Heart right ventricle (tissue), 16 donors: ENCODE measurements around the gene VARS2. TPM values are rescaled to one million over a fixed set of nuclear protein-coding genes. Genes with fewer than 3 reads are reported as not detected.

Experiments
- ATAC-seq, 8 donors: fragments of 200-7000 bp; cut with Tn5 transposase; one replicate each; pipeline ENCODE4 v1.9.1; 2020; ENCODE audit warnings: mild to moderate bottlenecking in 8 of 8, moderate library complexity in 8 of 8, moderate number of reproducible peaks in 1 of 8
- DNase-seq, 2 donors: peaks; one replicate each; pipeline ENCODE4 v3.0.0-alpha.2; 2020
- H3K27ac ChIP-seq, 10 donors: fragments of 200-600 bp; sonication (generic) in 2 of 10; one replicate each; pipeline versions ENCODE4 v1.5.0 to v1.8.0; 2020 to 2022; ENCODE audit warnings: mild to moderate bottlenecking in 3 of 10
- H3K27me3 ChIP-seq, 7 donors: fragments of 200-600 bp; one replicate each; pipeline ENCODE4 v1.8.0; 2021 to 2022; ENCODE audit warnings: mild to moderate bottlenecking in 2 of 7
- H3K36me3 ChIP-seq, 9 donors: fragments of 200-600 bp; sonication (generic) in 1 of 9; one replicate each; pipeline versions ENCODE4 v1.5.0 to v1.8.0; 2020 to 2022; ENCODE audit warnings: mild to moderate bottlenecking in 2 of 9
- H3K4me1 ChIP-seq, 9 donors: fragments of 200-600 bp; sonication (generic) in 1 of 9; one replicate each; pipeline versions ENCODE4 v1.5.0 to v1.8.0; 2020 to 2022; ENCODE audit warnings: mild to moderate bottlenecking in 4 of 9
- H3K4me3 ChIP-seq, 10 donors: fragments of 200-600 bp; sonication (generic) in 2 of 10; one replicate each; pipeline versions ENCODE4 v1.5.0 to v1.8.0; 2020 to 2022; ENCODE audit warnings: mild to moderate bottlenecking in 7 of 10, moderate library complexity in 2 of 10
- H3K9me3 ChIP-seq, 11 donors: fragments of 200-600 bp in 10 of 11; sonication (generic) in 2 of 11; one replicate each; pipeline versions ENCODE4 v1.5.0 to v1.8.0; 2013 to 2022; ENCODE audit warnings: mild to moderate bottlenecking in 2 of 11, control low read depth in 1 of 11, moderate library complexity in 1 of 11
- WGBS, 2 donors: extraction: QIAGEN DNeasy Blood & Tissue Kit; methylation state at CpG; one replicate each; pipeline ENCODE4 v1.1.7; 2013; ENCODE audit warnings: inconsistent platforms in 1 of 2; 5-methylcytosine and 5-hydroxymethylcytosine counted together
- intact Hi-C, 10 donors: fragments of 100-400 bp; cut with DNase I; formaldehyde crosslinking; loops; one replicate each; pipeline versions ENCODE4 v1.11.1 to v1.14.2; 2022
- polyA plus RNA-seq, 2 donors: library from polyadenylated mRNA; stranded (reverse); fragments of 200-250 nt; gene quantifications; one replicate each; pipeline ENCODE4 v1.2.3, GENCODE V29; 2013
- total RNA-seq, 10 donors: library from RNA; stranded (reverse); fragmentation: NEBNext Ultra II Directional in 3 of 10; extraction: Animal tissue kit (Norgen Biotek cat#: 25700) in 3 of 10; gene quantifications; one replicate each; pipeline versions ENCODE4 v1.2.1 to v1.2.4, GENCODE V29; 2021 to 2023
- TF ChIP-seq, protein P1 (sequence below), 9 donors: fragments of 200-600 bp; sonication (generic) in 2 of 9; IDR thresholded peaks; one replicate each; pipeline versions ENCODE4 v1.5.0 to v1.8.0; 2021 to 2022; ENCODE audit warnings: antibody characterized with exemption in 9 of 9, mild to moderate bottlenecking in 5 of 9, moderate library complexity in 1 of 9
- donor health status: Arrhythmogenic right ventricular cardiomyopathy.
- donor health status: ischemic (EF 13 %, LVEDD 7.1; RV severe dilation, severe dysfunction).
- donor health status: healthy with polysubstance abuse.
- donor health status: DM: no; HTN: yes; CAD: no.
- donor health status: DM: no; HTN: no; CAD: no.
- donor health status: ischemic (EF 25% LVEDD 6.9; RV normal size, moderate dysfunction).
- donor health status: ischemic (EF 25% LVEDD 5.7; RV mildly dilated, moderate dysfunction).
- donor health status: healthy.
- donor health status: DM: yes; HTN: yes; CAD: no.
- donor health status: Ischemic cardiomyopathy.
- donor health status: ischemic (EF 35%, LVEDD 5.7; RV mildly dilated, moderate dysfunction).
- donor health status: nonischemic (EF 11% LVEDD 7.7; RV severe dilation, severe dysfunction).
- donor health status: DM: yes; HTN: yes; CAD: no.
- donor health status: PGD.
- donor health status: ischemic (EF 29% LVEDD 5.4; RV normal size, mild dysfunction).
- donor health status: nonischemic (EF 23%, LVEDD 6.1; RV moderate dilation, normal function).

VARS2 gene
- total and polyA plus RNA-seq, 12 donors: 9.3 to 28.4 (median 22.5) TPM

DNA sequence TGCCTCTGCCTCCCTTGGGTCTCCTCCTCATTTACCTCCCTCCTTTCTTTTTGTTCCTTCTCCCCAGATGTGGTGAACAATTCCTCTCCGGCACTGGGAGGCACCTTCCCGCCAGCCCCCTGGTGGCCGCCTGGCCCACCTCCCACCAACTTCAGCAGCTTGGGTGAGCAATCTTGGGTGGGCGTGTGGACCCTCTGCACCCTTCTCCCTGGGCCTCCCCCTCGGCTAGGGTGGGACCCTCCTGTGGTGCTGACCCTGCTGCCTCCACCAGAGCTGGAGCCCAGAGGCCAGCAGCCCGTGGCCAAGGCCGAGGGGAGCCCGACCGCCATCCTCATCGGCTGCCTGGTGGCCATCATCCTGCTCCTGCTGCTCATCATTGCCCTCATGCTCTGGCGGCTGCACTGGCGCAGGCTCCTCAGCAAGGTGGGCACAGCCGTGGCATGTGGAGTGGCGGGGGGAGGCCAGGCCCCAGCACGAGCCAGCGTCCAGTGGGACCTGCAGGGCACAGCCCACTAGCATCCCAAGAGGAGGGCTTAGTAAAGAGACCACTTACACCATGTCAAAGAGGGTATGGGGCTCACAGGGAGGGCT is 20.9 kb upstream of the VARS2 start:
- WGBS, 2 donors: 88 to 90% methylated on average over 16 of the region's 16 CpGs
- no peaks in the 10 kb centered on the region for H3K27me3 ChIP-seq
- H3K9me3 ChIP-seq: no peaks in the 10 kb centered on the region
- H3K4me1 ChIP-seq: peaks cover 0 to 18% (median 0%) of the 10 kb centered on the region in 9 donors
- DNase-seq: no peak
- intact Hi-C loops: no loop called here
- H3K27ac ChIP-seq: no peak overlapping the region
- H3K36me3 ChIP-seq: peaks cover 0 to 90% (median 28%) of the 10 kb centered on the region in 9 donors
- H3K4me3 ChIP-seq: no peak overlapping the region
- ATAC-seq: no peak
- TF ChIP-seq, protein P1, sequence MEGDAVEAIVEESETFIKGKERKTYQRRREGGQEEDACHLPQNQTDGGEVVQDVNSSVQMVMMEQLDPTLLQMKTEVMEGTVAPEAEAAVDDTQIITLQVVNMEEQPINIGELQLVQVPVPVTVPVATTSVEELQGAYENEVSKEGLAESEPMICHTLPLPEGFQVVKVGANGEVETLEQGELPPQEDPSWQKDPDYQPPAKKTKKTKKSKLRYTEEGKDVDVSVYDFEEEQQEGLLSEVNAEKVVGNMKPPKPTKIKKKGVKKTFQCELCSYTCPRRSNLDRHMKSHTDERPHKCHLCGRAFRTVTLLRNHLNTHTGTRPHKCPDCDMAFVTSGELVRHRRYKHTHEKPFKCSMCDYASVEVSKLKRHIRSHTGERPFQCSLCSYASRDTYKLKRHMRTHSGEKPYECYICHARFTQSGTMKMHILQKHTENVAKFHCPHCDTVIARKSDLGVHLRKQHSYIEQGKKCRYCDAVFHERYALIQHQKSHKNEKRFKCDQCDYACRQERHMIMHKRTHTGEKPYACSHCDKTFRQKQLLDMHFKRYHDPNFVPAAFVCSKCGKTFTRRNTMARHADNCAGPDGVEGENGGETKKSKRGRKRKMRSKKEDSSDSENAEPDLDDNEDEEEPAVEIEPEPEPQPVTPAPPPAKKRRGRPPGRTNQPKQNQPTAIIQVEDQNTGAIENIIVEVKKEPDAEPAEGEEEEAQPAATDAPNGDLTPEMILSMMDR (IDR thresholded peaks at IDR 0.05): no peak

DNA sequence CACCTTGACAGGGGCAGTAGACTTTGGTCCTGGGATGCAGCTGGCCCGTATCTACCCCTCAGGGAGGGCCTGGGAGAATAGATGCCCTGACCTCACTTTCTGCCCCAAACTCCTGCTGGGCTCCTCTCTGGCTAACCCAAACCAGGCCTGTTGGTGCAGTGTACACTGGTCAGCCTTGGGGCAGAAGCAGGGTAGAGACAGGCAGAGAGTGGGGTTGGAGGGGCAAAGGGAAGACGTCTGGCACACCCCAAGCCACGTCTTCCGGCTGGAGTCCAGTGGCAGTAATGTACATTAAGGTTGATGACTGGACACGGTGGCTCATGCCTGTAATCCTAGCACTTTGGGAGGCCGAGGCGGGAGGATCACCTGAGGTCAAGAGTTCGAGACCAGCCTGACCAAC is 20.4 kb upstream of the VARS2 start:
- Histone ChIP-seq H3K9me3 (no peaks in the 10 kb centered on the region), H3K27ac (no peak overlapping the region), H3K36me3 (peaks cover 0 to 96% (median 28%) of the 10 kb centered on the region in 9 donors), H3K4me3 (no peak overlapping the region), H3K4me1 (peaks cover 0 to 13% (median 0%) of the 10 kb centered on the region in 9 donors), H3K27me3 (no peaks in the 10 kb centered on the region)
- 95 to 96% methylated on average over 8 of the region's 8 CpGs for WGBS, 2 donors
- TF ChIP-seq, protein P1 (IDR thresholded peaks at IDR 0.05): no peak
- ATAC-seq (no peak), DNase-seq (no peak)
- intact Hi-C loops: no loop called here

DNA sequence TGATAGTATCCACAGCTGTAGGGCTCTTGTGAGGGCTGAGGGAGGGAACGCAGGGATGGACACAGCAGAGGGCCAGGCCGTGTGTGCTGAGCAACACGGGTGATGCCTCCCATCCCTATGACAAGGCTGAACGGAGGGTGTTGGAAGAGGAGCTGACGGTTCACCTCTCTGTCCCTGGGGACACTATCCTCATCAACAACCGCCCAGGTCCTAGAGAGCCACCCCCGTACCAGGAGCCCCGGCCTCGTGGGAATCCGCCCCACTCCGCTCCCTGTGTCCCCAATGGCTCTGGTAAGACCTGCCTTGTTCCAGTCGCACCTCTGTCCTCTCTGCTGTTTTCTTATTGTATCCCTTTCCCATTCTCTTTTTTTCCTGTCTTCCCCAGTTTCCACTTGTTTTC is 19.7 kb upstream of the VARS2 start:
- intact Hi-C loops: no loop called here
- no peaks in the 10 kb centered on the region for H3K27me3 ChIP-seq
- H3K9me3 ChIP-seq: no peaks in the 10 kb centered on the region
- H3K4me1 ChIP-seq: peaks cover 0 to 10% (median 0%) of the 10 kb centered on the region in 9 donors
- no peak for DNase-seq
- H3K36me3 ChIP-seq: peaks cover 0 to 96% (median 34%) of the 10 kb centered on the region in 9 donors
- 89 to 91% methylated on average over 12 of the region's 12 CpGs for WGBS, 2 donors
- TF ChIP-seq, protein P1 (IDR thresholded peaks at IDR 0.05): no peak
- ATAC-seq: no peak
- H3K4me3 ChIP-seq: no peak overlapping the region
- H3K27ac ChIP-seq: no peak overlapping the region

DNA sequence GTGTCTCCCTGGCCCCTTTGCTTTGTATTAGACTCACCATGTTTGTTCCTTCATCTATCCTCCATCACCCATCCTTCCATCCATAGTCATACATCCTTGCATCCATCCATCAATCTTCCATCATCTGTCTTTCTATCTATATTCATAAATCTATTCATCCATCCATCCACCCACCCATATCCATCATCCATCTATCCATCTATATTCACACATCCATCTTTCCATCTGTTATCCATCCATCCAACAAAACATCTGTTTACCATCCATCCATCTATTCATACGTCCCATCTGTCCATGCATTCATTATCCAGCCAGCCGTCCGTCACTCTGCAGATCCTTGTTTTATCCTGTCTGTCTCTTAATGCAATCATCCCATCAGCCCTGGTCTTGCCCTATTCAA is 19.1 kb upstream of the VARS2 start:
- H3K4me3 ChIP-seq: no peak overlapping the region
- H3K36me3 ChIP-seq: peaks cover 0 to 96% (median 37%) of the 10 kb centered on the region in 9 donors
- ATAC-seq (no peak), DNase-seq (no peak)
- TF ChIP-seq, protein P1 (IDR thresholded peaks at IDR 0.05): no peak
- no peaks in the 10 kb centered on the region for H3K9me3 ChIP-seq
- no peaks in the 10 kb centered on the region for H3K27me3 ChIP-seq
- peaks cover 0 to 7% (median 0%) of the 10 kb centered on the region in 9 donors for H3K4me1 ChIP-seq
- intact Hi-C loops: no loop called here
- H3K27ac ChIP-seq: no peak overlapping the region
- WGBS, 2 donors: 94 to 95% methylated on average over 3 of the region's 3 CpGs
